Cardiac muscle cell (in vitro differentiated cells and primary cell): Measurements from ENCODE around the gene SCYL3. TPM values are rescaled to one million over a fixed set of nuclear protein-coding genes. Genes with fewer than 3 reads are reported as not detected.
A peak's percentile ranks its signal among the peaks of the same experiment; 100 is the strongest.

Experiments
- DNase-seq, 2 donors: peaks; one replicate each; pipeline versions ENCODE4 v3.0.0 to v3.0.0-alpha.2; 2010 to 2017; ENCODE audit warnings: low read depth in 1 of 2, low spot score in 1 of 2
- H3K27ac ChIP-seq: fragments of 200-600 bp; sonication (generic); 2 replicates; pipeline ENCODE4 v1.5.1; 2016
- H3K27me3 ChIP-seq: fragments of 200-600 bp; sonication (generic); 2 replicates; pipeline ENCODE4 v1.6.0; 2016; ENCODE audit warnings: control low read depth
- H3K36me3 ChIP-seq: fragments of 200-600 bp; sonication (generic); 2 replicates; pipeline ENCODE4 v1.5.1; 2016; ENCODE audit warnings: control low read depth
- H3K4me1 ChIP-seq: fragments of 200-600 bp; sonication (generic); 2 replicates; pipeline ENCODE4 v1.8.1; 2017; ENCODE audit warnings: low read depth, mild to moderate bottlenecking, mixed run types
- H3K4me3 ChIP-seq: fragments of 200-600 bp; sonication (generic); 2 replicates; pipeline ENCODE4 v1.5.1; 2016; ENCODE audit warnings: mild to moderate bottlenecking
- H3K9me3 ChIP-seq: fragments of 200-600 bp; sonication (generic); 2 replicates; pipeline ENCODE4 v1.5.1; 2017; ENCODE audit warnings: low read depth, mild to moderate bottlenecking, control low read depth
- CTCF ChIP-seq: IDR thresholded peaks from 2 replicates; pipeline ENCODE4 v1.5.1; 2012; ENCODE audit warnings: low read depth, mild to moderate bottlenecking, low read length
- polyA plus RNA-seq: library from polyadenylated mRNA; unstranded; fragments of >200 nt; fragmentation: Nextera tagmentation; extraction: Ambion mirVana; gene quantifications from 2 replicates; pipeline ENCODE4 v1.2.1, GENCODE V29; 2016
- total RNA-seq: library from RNA; depleted of rRNA; stranded (reverse); fragments of >200 nt; gene quantifications from 2 replicates; pipeline ENCODE4 v1.2.3, GENCODE V29; 2016

The SCYL3 gene
- total and polyA plus RNA-seq, 2 experiments from 2014 or later = 4.6 to 9.4 TPM

GRCh38 chr1:169929210-169929526, 35.5 kb upstream of the SCYL3 start:
- Histone ChIP-seq H3K4me1 (peaks cover 25% of the 10 kb centered on the region), H3K36me3 (no peaks in the 10 kb centered on the region), H3K4me3 (no peak overlapping the region), H3K9me3 (no peaks in the 10 kb centered on the region), H3K27ac (no peak overlapping the region), H3K27me3 (no peaks in the 10 kb centered on the region)
- no peak for DNase-seq
- TF ChIP-seq CTCF = no peak

- peak; percentile 57 to 70 for DNase-seq
- no peaks in the 10 kb centered on the region for H3K9me3 ChIP-seq
- no peak overlapping the region for H3K4me3 ChIP-seq
- peak; percentile 58 for TF ChIP-seq CTCF
- no peak overlapping the region for H3K27ac ChIP-seq
- H3K36me3 ChIP-seq = no peaks in the 10 kb centered on the region
- no peaks in the 10 kb centered on the region for H3K27me3 ChIP-seq
- H3K4me1 ChIP-seq = peaks cover 25% of the 10 kb centered on the region
These were observed 34.9 kb upstream of the SCYL3 start for GRCh38 chr1:169928438-169929209.

GRCh38 chr1:169925505-169926482, 32.1 kb upstream of the SCYL3 start:
- DNase-seq = peak in 1 of 2 donors; percentile 47
- no peaks in the 10 kb centered on the region for H3K27me3 ChIP-seq
- H3K36me3 ChIP-seq = peaks cover under 1% of the 10 kb centered on the region
- H3K4me3 ChIP-seq = no peak overlapping the region
- peaks cover 19% of the 10 kb centered on the region for H3K4me1 ChIP-seq
- H3K27ac ChIP-seq = peak overlapping the region; percentile 59
- H3K9me3 ChIP-seq = no peaks in the 10 kb centered on the region
- no peak for TF ChIP-seq CTCF

- Histone ChIP-seq H3K4me3 (no peak overlapping the region), H3K36me3 (peaks cover 6% of the 10 kb centered on the region), H3K4me1 (peaks cover 19% of the 10 kb centered on the region), H3K27me3 (no peaks in the 10 kb centered on the region), H3K27ac (peak overlapping the region; percentile 59), H3K9me3 (no peaks in the 10 kb centered on the region)
- TF ChIP-seq CTCF = no peak
- peak in 1 of 2 donors; percentile 23 for DNase-seq
These were observed 31.1 kb upstream of the SCYL3 start for GRCh38 chr1:169924829-169925228.

- DNase-seq = no peak
- peaks cover 19% of the 10 kb centered on the region for H3K4me1 ChIP-seq
- TF ChIP-seq CTCF = no peak
- H3K9me3 ChIP-seq = no peaks in the 10 kb centered on the region
- H3K36me3 ChIP-seq = peaks cover 6% of the 10 kb centered on the region
- no peak overlapping the region for H3K4me3 ChIP-seq
- H3K27me3 ChIP-seq = no peaks in the 10 kb centered on the region
- H3K27ac ChIP-seq = no peak overlapping the region
These were observed 30.4 kb upstream of the SCYL3 start for GRCh38 chr1:169924063-169924462.
